Activated T-helper 2 cell treated with anti-CD3 and anti-CD28 coated beads, Interferon-gamma antibody, Interleukin-2, Interleukin-4, amounts not matched to agents 10 μg/mL and 5 μg/mL and 100 μg/mL, durations not matched to agents 14 hours and 24 hours and 36 hours (primary cell): ENCODE data around the gene ZNF691. TPM values are rescaled to one million over a fixed set of nuclear protein-coding genes. Genes with fewer than 3 reads are reported as not detected.
"Not testable (repeated sequence)": the region's sequence is repeated elsewhere in the genome, so short reads cannot be mapped to it uniquely, and the experiment has no call there.

Experiments used
- DNase-seq: peaks from one replicate; pipeline ENCODE4 v3.0.0; 2021; ENCODE audit warnings: low spot score
- H3K27ac Mint-ChIP-seq: one replicate; pipeline ENCODE4 v1.8.0; 2021; ENCODE audit warnings: mixed read lengths
- H3K27me3 Mint-ChIP-seq: one replicate; pipeline ENCODE4 v1.8.0; 2021; ENCODE audit warnings: low read depth, mixed read lengths
- H3K36me3 Mint-ChIP-seq: one replicate; pipeline ENCODE4 v1.8.0; 2021; ENCODE audit warnings: low read depth, mixed read lengths
- H3K4me1 Mint-ChIP-seq: one replicate; pipeline ENCODE4 v1.8.0; 2021; ENCODE audit warnings: low read depth, mixed read lengths
- H3K4me3 Mint-ChIP-seq: one replicate; pipeline ENCODE4 v1.8.0; 2021; ENCODE audit warnings: low read depth, mild to moderate bottlenecking, moderate library complexity, mixed read lengths
- H3K9me3 Mint-ChIP-seq: one replicate; pipeline ENCODE4 v1.8.0; 2021; ENCODE audit warnings: mixed read lengths
- intact Hi-C: fragments of 100-400 bp; cut with micrococcal nuclease; formaldehyde crosslinking; loops from one replicate; pipeline ENCODE4 v1.15.1; 2023
- total RNA-seq: library from RNA; stranded (reverse); gene quantifications from 2 replicates; pipeline ENCODE4 v1.2.3, GENCODE V29; 2022

Gene ZNF691
- total RNA-seq, 1 donor from 2014 or later = 9.6 TPM

DNA sequence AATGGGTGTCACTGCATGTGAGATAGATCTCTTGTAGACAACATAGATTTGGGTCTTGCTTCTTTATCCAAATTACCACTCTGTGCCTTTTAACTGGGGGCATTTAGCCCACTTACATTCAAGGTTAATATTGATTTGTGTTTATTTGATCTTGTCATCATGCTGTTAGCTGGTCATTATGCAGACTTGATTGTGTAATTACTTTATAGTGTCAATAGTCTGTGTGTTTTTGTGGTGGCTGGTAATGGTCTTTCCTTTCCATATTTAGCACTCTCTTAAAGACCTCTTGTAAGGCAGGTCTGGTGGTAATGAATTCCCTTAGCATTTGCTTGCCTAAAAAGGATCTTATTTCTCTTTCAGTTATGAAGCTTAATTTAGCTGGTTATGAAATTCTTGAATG is 29.6 kb downstream of the ZNF691 start:
- no peak overlapping the region for H3K27ac Mint-ChIP-seq
- no peaks in the 10 kb centered on the region for H3K36me3 Mint-ChIP-seq
- H3K27me3 Mint-ChIP-seq = peaks cover 31% of the 10 kb centered on the region
- H3K4me1 Mint-ChIP-seq = no peaks in the 10 kb centered on the region
- intact Hi-C loops = no loop called here
- H3K4me3 Mint-ChIP-seq = no peak overlapping the region
- peaks cover 14% of the 10 kb centered on the region for H3K9me3 Mint-ChIP-seq
- no peak for DNase-seq

DNA sequence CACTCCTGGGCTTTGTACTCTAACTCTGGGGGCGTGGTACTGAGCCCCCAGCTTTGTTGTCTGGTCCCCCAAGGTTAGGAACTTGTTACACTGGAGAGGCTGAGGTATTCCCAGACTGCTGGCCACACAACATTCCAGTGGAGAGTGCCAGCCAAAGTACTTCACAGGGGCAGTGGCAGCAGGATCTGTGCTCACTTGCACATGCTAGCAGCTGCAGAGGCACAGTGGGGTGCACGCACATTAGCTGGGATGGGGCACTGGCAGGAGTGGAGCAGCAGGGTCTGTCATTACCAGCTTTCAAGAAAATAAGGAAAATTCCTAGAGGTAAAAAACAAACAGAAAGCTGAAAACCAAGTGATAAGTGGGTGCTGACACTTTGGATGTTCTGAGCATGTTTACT is 31.0 kb downstream of the ZNF691 start:
- no peaks in the 10 kb centered on the region for H3K4me1 Mint-ChIP-seq
- H3K36me3 Mint-ChIP-seq = no peaks in the 10 kb centered on the region
- no peak overlapping the region for H3K4me3 Mint-ChIP-seq
- peaks cover 14% of the 10 kb centered on the region for H3K9me3 Mint-ChIP-seq
- H3K27ac Mint-ChIP-seq = no peak overlapping the region
- intact Hi-C loops = no loop called here
- peaks cover 28% of the 10 kb centered on the region for H3K27me3 Mint-ChIP-seq
- DNase-seq = no peak

DNA sequence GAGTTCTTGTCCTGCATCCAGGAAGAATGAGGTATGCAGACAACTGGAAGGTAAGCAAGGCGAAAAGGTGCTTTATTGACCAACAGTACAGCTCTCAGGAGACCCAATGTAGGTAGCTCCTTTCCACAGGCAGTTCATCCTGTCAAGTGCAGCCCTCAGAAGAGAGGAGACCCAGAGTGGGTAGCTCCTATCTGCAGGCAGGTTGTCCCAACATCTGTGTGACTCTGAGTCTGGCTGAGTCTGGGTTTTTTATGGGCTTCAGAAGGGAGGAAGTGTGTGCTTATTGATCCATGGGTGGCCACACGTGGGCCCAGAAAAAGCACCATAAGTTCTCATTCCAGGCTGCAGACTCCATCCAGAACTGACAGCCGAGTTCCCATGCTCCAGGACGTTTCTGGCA is 34.0 kb downstream of the ZNF691 start:
- no peaks in the 10 kb centered on the region for H3K36me3 Mint-ChIP-seq
- no peaks in the 10 kb centered on the region for H3K9me3 Mint-ChIP-seq
- intact Hi-C loops = no loop called here
- H3K4me3 Mint-ChIP-seq = no peak overlapping the region
- DNase-seq = no peak
- H3K27ac Mint-ChIP-seq = no peak overlapping the region
- H3K27me3 Mint-ChIP-seq = peaks cover 24% of the 10 kb centered on the region
- no peaks in the 10 kb centered on the region for H3K4me1 Mint-ChIP-seq

DNA sequence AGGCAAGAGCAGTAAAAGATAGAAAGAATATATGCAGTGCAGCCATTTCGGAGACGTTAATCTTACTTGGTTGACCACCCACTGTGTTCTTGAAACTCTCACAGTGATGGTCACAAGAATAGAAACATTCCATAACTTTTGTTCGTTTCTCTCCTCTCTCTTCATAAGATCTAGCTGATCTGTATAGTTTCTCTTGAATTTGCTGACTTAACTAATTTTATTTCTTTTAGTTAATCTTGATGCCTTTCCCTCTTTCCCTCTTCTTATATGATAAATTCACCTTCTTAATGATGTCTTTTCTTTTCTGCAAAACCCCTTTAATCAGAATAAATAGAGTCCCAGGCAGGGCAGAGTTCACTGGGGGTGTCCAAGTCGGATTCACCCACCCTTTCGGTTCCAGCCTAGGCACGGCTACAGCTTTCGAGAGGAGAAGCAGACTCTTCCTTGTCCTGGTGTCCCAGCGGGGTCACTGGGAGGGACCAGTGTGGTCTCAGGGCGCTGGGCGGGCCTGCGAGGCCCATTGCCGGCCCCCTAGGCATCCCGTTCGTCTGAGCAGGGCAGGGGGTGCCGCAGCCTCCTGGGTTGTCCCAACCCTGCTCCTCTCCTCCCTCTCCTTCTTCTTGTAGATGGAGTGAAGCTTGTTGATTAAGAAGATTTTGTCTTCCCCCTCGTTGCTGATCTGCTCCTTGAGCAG is 39.8 kb downstream of the ZNF691 start:
- H3K4me1 Mint-ChIP-seq = no peaks in the 10 kb centered on the region
- no peak overlapping the region for H3K27ac Mint-ChIP-seq
- no peaks in the 10 kb centered on the region for H3K36me3 Mint-ChIP-seq
- no peak for DNase-seq
- H3K9me3 Mint-ChIP-seq = no peaks in the 10 kb centered on the region
- H3K4me3 Mint-ChIP-seq = no peak overlapping the region
- intact Hi-C loops = no loop called here
- H3K27me3 Mint-ChIP-seq = peaks cover 6% of the 10 kb centered on the region

DNA sequence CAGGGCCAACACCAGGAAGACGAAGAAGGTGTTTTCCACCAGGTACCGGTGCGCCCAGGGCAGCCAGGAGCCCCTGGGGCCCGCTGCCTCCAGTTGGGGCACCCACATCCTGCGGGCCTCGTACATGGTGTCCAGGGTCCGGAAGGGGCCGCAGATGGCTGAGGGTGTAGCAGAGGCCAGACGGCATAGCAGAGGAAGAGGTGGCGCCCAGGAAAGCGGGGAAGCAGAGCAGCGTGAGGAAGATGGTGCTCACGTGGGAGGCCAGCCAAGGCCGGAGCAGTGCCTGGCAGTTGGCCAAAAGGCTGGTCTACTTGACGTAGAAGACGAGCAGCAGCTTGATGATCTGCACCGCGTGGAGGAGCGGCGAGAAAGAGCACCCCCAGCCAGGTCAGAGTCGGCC is 40.4 kb downstream of the ZNF691 start:
- Mint-ChIP-seq H3K27me3 (peaks cover 6% of the 10 kb centered on the region), H3K36me3 (no peaks in the 10 kb centered on the region), H3K4me3 (no peak overlapping the region), H3K9me3 (no peaks in the 10 kb centered on the region), H3K4me1 (no peaks in the 10 kb centered on the region), H3K27ac (no peak overlapping the region)
- no peak for DNase-seq
- intact Hi-C loops = no loop called here

DNA sequence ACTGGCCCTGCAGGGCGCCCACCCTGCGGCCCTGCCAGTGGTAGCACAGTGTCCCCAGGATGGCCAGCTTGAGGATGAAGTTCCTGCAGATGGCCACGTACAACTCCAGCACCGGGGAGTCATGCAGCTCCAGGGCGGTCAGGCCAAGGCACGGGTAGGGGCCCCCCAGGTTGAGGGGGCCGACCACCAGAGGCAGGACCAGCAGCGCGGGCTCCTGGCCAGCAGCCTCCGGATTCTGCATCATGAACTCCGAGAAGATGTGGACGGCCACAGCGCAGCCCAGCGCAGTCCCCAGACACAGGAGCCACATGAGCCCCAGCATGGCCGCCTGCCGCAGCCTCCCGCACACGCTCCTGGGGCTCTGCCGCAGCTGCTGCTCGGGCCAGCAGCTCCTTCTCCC is 41.0 kb downstream of the ZNF691 start:
- H3K9me3 Mint-ChIP-seq = no peaks in the 10 kb centered on the region
- DNase-seq = no peak
- no peaks in the 10 kb centered on the region for H3K36me3 Mint-ChIP-seq
- H3K27ac Mint-ChIP-seq = no peak overlapping the region
- intact Hi-C loops = no loop called here
- peaks cover 6% of the 10 kb centered on the region for H3K27me3 Mint-ChIP-seq
- H3K4me3 Mint-ChIP-seq = no peak overlapping the region
- no peaks in the 10 kb centered on the region for H3K4me1 Mint-ChIP-seq

DNA sequence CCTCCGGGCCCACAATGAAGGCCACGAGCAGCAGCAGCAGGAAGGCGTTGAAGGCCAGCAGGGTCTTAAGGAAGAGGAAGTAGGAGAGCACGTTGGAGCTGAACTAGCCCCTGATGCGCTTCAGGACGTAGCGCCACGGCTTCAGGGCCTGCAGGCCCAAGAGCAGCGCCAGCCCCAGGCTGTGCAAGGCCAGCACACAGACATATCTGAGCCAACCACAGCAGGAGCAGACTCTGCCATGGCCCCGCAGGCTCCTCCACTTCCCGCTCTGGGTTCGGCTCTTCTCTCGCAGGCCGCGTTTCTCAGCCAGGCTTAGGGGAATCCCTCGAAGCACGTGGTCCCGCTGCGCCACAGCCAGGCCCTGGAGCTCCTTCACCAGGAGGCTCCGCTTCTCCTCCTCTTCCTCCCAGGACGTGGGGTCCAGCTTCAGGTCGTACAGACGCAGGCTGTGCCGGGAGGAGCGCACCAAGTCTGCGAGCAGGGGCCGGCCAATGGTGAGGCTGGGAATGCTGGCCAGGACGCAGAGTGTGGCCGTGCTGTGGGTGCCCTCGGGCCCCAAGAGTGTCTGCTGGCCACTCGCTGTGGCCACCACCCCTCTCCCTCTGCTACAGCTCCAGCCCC is 41.7 kb downstream of the ZNF691 start:
- Mint-ChIP-seq H3K36me3 (no peaks in the 10 kb centered on the region), H3K4me1 (no peaks in the 10 kb centered on the region), H3K4me3 (no peak overlapping the region), H3K27me3 (peaks cover 6% of the 10 kb centered on the region), H3K9me3 (no peaks in the 10 kb centered on the region), H3K27ac (no peak overlapping the region)
- intact Hi-C loops = no loop called here
- no peak for DNase-seq

DNA sequence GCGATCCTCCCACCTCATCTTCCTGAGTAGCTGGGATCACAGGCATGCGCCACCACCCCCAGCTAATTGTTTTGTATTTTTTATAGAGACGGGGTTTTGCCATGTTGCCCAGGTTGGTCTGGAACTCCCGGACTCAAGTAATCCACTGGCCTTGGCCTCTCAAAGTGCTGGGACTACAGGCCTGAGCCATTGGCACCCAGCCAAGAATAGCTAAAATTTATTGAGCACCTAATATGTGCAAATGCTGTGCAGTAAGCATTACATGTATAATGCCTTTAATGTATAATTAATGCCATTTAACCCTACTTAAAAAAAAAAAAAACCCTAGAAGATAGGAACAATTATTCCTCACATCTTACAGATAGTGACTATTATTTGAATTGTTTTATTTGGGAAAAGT is 42.9 kb downstream of the ZNF691 start:
- no peak for DNase-seq
- no peak overlapping the region for H3K27ac Mint-ChIP-seq
- no peak overlapping the region for H3K4me3 Mint-ChIP-seq
- intact Hi-C loops = no loop called here
- H3K9me3 Mint-ChIP-seq = no peaks in the 10 kb centered on the region
- peaks cover 6% of the 10 kb centered on the region for H3K27me3 Mint-ChIP-seq
- H3K36me3 Mint-ChIP-seq = no peaks in the 10 kb centered on the region
- H3K4me1 Mint-ChIP-seq = no peaks in the 10 kb centered on the region

DNA sequence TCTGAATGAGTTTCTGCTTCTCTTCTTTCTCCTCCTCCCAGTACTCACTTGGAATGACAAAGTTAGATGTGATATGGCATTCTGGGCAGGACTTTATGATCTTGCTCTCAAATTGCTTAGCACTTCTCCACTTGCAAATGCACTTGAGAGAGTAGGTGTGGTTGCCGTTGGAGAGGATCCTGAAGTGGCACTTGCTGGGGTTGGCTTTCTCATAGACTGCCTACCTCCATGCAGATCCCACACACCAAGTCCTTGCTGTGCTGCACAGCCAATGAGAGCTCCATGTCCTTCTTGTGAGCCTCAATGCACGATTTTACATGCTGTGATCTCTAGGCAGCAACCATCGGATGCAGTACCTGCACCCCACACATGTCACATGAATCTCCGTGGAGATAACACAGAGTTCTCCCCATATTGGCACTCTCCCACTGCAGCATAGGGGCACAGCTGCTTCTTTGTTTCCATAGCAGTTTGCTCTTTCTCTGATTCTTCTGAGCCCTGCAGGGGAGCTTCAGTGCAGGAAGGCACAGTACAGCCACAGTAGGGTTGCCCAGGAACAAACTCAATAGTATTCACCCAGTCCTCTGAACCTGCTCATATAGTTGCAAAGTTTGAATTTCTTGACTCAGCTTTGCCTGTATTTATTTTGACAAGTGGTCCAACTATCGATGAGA is 45.2 kb downstream of the ZNF691 start:
- intact Hi-C loops = no loop called here
- H3K4me3 Mint-ChIP-seq = no peak overlapping the region
- no peak overlapping the region for H3K27ac Mint-ChIP-seq
- H3K9me3 Mint-ChIP-seq = no peaks in the 10 kb centered on the region
- peaks cover 16% of the 10 kb centered on the region for H3K27me3 Mint-ChIP-seq
- no peaks in the 10 kb centered on the region for H3K36me3 Mint-ChIP-seq
- no peaks in the 10 kb centered on the region for H3K4me1 Mint-ChIP-seq
- no peak for DNase-seq

DNA sequence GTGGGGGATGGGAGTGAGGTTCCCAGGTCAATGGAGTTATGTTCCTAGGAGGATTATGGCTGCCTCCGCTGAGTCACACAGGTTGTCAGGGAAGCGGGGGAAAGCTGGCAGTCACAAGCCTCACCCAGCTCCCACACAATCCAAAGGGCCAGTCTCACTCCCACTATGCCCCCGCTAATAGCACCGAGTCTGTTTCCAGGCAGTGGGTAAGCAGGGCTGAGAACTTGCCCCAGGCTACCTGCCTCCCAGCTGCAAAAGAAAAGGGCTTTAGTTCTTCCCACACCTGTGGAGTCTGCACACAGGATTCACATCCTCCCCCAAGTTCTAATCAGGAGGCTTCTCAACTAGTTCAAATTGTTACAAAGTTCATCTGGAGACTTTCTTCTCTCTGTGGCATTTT is 53.5 kb downstream of the ZNF691 start:
- peaks cover 38% of the 10 kb centered on the region for H3K27me3 Mint-ChIP-seq
- DNase-seq, H3K36me3 Mint-ChIP-seq, intact Hi-C loops, H3K4me1 Mint-ChIP-seq, H3K9me3 Mint-ChIP-seq, H3K27ac Mint-ChIP-seq, H3K4me3 Mint-ChIP-seq: not testable (repeated sequence)

Other genes starting within 250 kb of the ZNF691 start
- gene PPIH, start 188.2 kb upstream of the ZNF691 start, total RNA-seq = 77.5 and 78.7 TPM in 2 replicates
- gene YBX1, start 164.2 kb upstream of the ZNF691 start, total RNA-seq = 815 and 840 TPM in 2 replicates
- not detected in 2 replicates for gene CLDN19, start 106.4 kb upstream of the ZNF691 start, total RNA-seq
- 47.9 and 56.7 TPM in 2 replicates for gene P3H1, start 79.6 kb upstream of the ZNF691 start, total RNA-seq
- gene C1orf50, start 79.4 kb upstream of the ZNF691 start, total RNA-seq = 6.9 and 10.3 TPM in 2 replicates
- 0.16 and 0.39 TPM in 2 replicates for gene TMEM269, start 61.6 kb upstream of the ZNF691 start, total RNA-seq
- gene ERMAP, start 29.5 kb upstream of the ZNF691 start, total RNA-seq = 3.1 and 4.8 TPM in 2 replicates
- gene SVBP, start 29.2 kb upstream of the ZNF691 start, total RNA-seq = 11.4 and 12.3 TPM in 2 replicates
- gene SLC2A1, start 112.3 kb downstream of the ZNF691 start, total RNA-seq = 143 and 155 TPM in 2 replicates